Spinal cord (tissue), 10 donors: Measurements from ENCODE around the gene TMEM213. TPM values are rescaled to one million over a fixed set of nuclear protein-coding genes. Genes with fewer than 3 reads are reported as not detected.
"Not testable (repeated sequence)": the region's sequence is repeated elsewhere in the genome, so short reads cannot be mapped to it uniquely, and the experiment has no call there.

Source experiments
- DNase-seq, 6 donors: peaks; one replicate each; pipeline versions ENCODE4 v3.0.0 to v3.0.0-alpha.2; 2013 to 2015; ENCODE audit warnings: low spot score in 6 of 6, low read depth in 4 of 6
- H3K27ac ChIP-seq: one replicate; pipeline ENCODE4 v1.5.1; 2013; ENCODE audit warnings: low read depth, low read length, control low read depth
- H3K27me3 ChIP-seq: one replicate; pipeline ENCODE4 v1.6.1; 2013; ENCODE audit warnings: low read length; ENCODE audit not compliant: control insufficient read depth, insufficient read depth
- H3K36me3 ChIP-seq: one replicate; pipeline ENCODE4 v1.6.1; 2013; ENCODE audit warnings: low read length; ENCODE audit not compliant: control insufficient read depth, insufficient read depth
- H3K4me1 ChIP-seq: one replicate; pipeline ENCODE4 v1.6.1; 2013; ENCODE audit warnings: low read length; ENCODE audit not compliant: control insufficient read depth, insufficient read depth
- H3K4me3 ChIP-seq: one replicate; pipeline ENCODE4 v1.5.1; 2013; ENCODE audit warnings: low read depth, low read length, control low read depth
- H3K9me3 ChIP-seq: one replicate; pipeline ENCODE4 v1.6.1; 2013; ENCODE audit warnings: low read length; ENCODE audit not compliant: control insufficient read depth, insufficient read depth
- WGBS: methylation state at CpG from one replicate; pipeline ENCODE4 v1.1.5; 2013; ENCODE audit warnings: missing lambda C conversion rate; ENCODE audit not compliant: insufficient coverage; 5-methylcytosine and 5-hydroxymethylcytosine counted together
- polyA plus RNA-seq, 2 donors: library from polyadenylated mRNA; unstranded; fragments of 120-200 nt; gene quantifications; one replicate each; pipeline ENCODE4 v1.2.1, GENCODE V29; 2013; ENCODE audit not compliant: insufficient read length in 2 of 2
- total RNA-seq, 2 donors: library from RNA; depleted of rRNA in 1 of 2; stranded (reverse); fragments of 120-200 nt in 1 of 2; fragments of >200 nt in 1 of 2; gene quantifications; one replicate each; pipeline versions ENCODE4 v1.2.3 to v1.2.4, GENCODE V29; 2013 to 2014
- donor health status: healthy.

Gene TMEM213
- total and polyA plus RNA-seq, 4 donors, result 0.77 to 0.87 TPM; not detected in 2

- Histone ChIP-seq H3K9me3 (no peaks in the 10 kb centered on the region), H3K27ac (no peak overlapping the region), H3K27me3 (no peaks in the 10 kb centered on the region), H3K4me3 (no peak overlapping the region), H3K36me3 (no peaks in the 10 kb centered on the region), H3K4me1 (no peaks in the 10 kb centered on the region)
- WGBS, result 42% methylated on average over 7 of the region's 10 CpGs
- no peak for DNase-seq
Observed at GRCh38 chr7:138785587-138786437, 12.0 kb upstream of the TMEM213 start.

GRCh38 chr7:138796038-138796615 lies 1.7 kb upstream of the TMEM213 start:
- Histone ChIP-seq H3K4me1 (no peaks in the 10 kb centered on the region), H3K9me3 (no peaks in the 10 kb centered on the region), H3K27ac (no peak overlapping the region), H3K27me3 (no peaks in the 10 kb centered on the region), H3K4me3 (no peak overlapping the region), H3K36me3 (no peaks in the 10 kb centered on the region)
- 99% methylated on average over 7 of the region's 9 CpGs for WGBS
- DNase-seq, result no peak

DNA sequence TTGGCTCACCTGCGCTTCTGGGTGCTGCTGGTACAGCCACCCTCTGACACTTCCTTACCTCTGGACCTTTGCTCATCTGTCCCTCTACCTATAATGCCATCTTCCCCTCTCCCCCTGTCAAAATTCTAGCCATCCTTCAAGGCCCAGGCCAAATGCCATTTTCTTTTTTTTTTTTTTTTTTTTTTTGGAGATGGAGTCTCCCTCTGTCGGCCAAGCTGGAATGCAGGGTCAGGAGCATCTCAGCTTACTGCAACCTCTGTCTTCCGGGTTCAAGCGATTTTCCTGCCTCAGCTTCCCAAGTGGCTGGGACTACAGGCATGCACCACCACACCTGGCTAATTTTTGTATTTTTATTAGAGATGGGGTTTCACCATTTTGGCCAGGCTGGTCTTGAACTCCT lies 748 bp upstream of the TMEM213 start:
- WGBS, result 33% methylated on average over 1 of the region's 4 CpGs
- not testable (repeated sequence) for H3K36me3 ChIP-seq, DNase-seq, H3K27ac ChIP-seq, H3K27me3 ChIP-seq, H3K9me3 ChIP-seq, H3K4me3 ChIP-seq, H3K4me1 ChIP-seq

DNA sequence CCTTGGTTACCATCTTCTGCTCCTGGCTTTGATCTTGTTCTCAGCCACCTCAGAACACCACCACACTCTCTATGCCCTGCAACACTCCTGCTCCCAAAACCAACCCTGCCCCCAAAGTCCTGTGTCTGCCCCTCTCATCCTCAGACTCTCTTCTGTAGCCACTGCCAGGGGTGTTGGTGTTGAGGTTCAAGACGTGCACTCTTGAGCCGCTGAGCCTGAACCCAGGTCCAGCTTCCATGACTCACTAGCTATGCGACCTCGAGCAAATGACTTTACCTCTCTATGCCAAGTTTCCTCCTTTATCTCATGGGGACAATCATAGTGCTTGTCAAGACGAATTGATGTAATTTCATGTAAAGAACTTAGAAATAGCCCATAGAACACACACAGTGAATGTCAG lies 1.0 kb downstream of the TMEM213 start:
- H3K27me3 ChIP-seq, result no peaks in the 10 kb centered on the region
- H3K4me3 ChIP-seq, result no peak overlapping the region
- H3K36me3 ChIP-seq, result no peaks in the 10 kb centered on the region
- DNase-seq, result no peak
- no peaks in the 10 kb centered on the region for H3K4me1 ChIP-seq
- no peaks in the 10 kb centered on the region for H3K9me3 ChIP-seq
- H3K27ac ChIP-seq, result no peak overlapping the region
- no CpG with 5 or more reads among the region's 5 CpGs for WGBS

GRCh38 chr7:138799336-138800000 lies 1.7 kb downstream of the TMEM213 start:
- WGBS, result 44% methylated on average over 1 of the region's 7 CpGs
- DNase-seq, result no peak
- H3K9me3 ChIP-seq, result no peaks in the 10 kb centered on the region
- H3K4me3 ChIP-seq, result no peak overlapping the region
- no peak overlapping the region for H3K27ac ChIP-seq
- no peaks in the 10 kb centered on the region for H3K4me1 ChIP-seq
- no peaks in the 10 kb centered on the region for H3K36me3 ChIP-seq
- no peaks in the 10 kb centered on the region for H3K27me3 ChIP-seq

- Histone ChIP-seq H3K36me3 (no peaks in the 10 kb centered on the region), H3K4me3 (no peak overlapping the region), H3K4me1 (no peaks in the 10 kb centered on the region), H3K27ac (no peak overlapping the region), H3K27me3 (no peaks in the 10 kb centered on the region), H3K9me3 (no peaks in the 10 kb centered on the region)
- DNase-seq, result no peak
- WGBS, result 86% methylated on average over 1 of the region's 3 CpGs
Observed at GRCh38 chr7:138801256-138801655, 3.5 kb downstream of the TMEM213 start.

- Histone ChIP-seq H3K27ac (no peak overlapping the region), H3K4me1 (no peaks in the 10 kb centered on the region), H3K27me3 (no peaks in the 10 kb centered on the region), H3K9me3 (no peaks in the 10 kb centered on the region), H3K36me3 (no peaks in the 10 kb centered on the region), H3K4me3 (no peak overlapping the region)
- no peak for DNase-seq
- WGBS, result 93% methylated on average over 12 of the region's 18 CpGs
Observed at GRCh38 chr7:138802706-138803105, 4.9 kb downstream of the TMEM213 start.

GRCh38 chr7:138804618-138805017 lies 6.8 kb downstream of the TMEM213 start:
- no peak for DNase-seq
- no peaks in the 10 kb centered on the region for H3K27me3 ChIP-seq
- WGBS, result no CpG with 5 or more reads among the region's 1 CpG

GRCh38 chr7:138809346-138809745 lies 11.6 kb downstream of the TMEM213 start:
- H3K36me3 ChIP-seq, result no peaks in the 10 kb centered on the region
- DNase-seq, result peak in 1 of 6 donors; percentile 32
- no peak overlapping the region for H3K4me3 ChIP-seq
- no peaks in the 10 kb centered on the region for H3K9me3 ChIP-seq
- 100% methylated on average over 2 of the region's 4 CpGs for WGBS
- no peaks in the 10 kb centered on the region for H3K4me1 ChIP-seq
- H3K27me3 ChIP-seq, result no peaks in the 10 kb centered on the region
- H3K27ac ChIP-seq, result no peak overlapping the region

More at GRCh38 chr7:138804618-138805017, 6.8 kb downstream of the TMEM213 start:
- Histone ChIP-seq H3K4me1 (no peaks in the 10 kb centered on the region), H3K27ac (no peak overlapping the region), H3K36me3 (no peaks in the 10 kb centered on the region), H3K4me3 (no peak overlapping the region), H3K9me3 (no peaks in the 10 kb centered on the region)
